ENCODE results near the gene DTHD1. TPM values are rescaled to one million over a fixed set of nuclear protein-coding genes. Genes with fewer than 3 reads are reported as not detected.

DTHD1 gene
- polyA plus RNA-seq, 3 donors = not detected

GRCh38 chr4:36292556-36293188 is 11.3 kb downstream of the DTHD1 start:
- Histone ChIP-seq H3K36me3 (replicated peaks in 1 of 2; ENCODE audit: control insufficient read depth in 1 of 2, insufficient read depth in 2 of 2, low read length in 2 of 2) (no peaks in the 10 kb centered on the region), H3K79me2 (ENCODE audit: insufficient read depth, low read length) (no peaks in the 10 kb centered on the region), H4K20me1 (ENCODE audit: insufficient read depth, low read length) (no peaks in the 10 kb centered on the region), H3K4me1 (ENCODE audit: control insufficient read depth in 1 of 2, insufficient read depth in 2 of 2, low read length in 2 of 2) (peaks cover 13 to 21% of the 10 kb centered on the region in 2 donors), H3K27me3 (ENCODE audit: control insufficient read depth in 2 of 2, insufficient read depth in 2 of 2, low read length in 2 of 2) (no peaks in the 10 kb centered on the region), H3K4me3 (replicated peaks in 1 of 3; ENCODE audit: low read depth in 2 of 3, low read length in 3 of 3) (no peak overlapping the region), H3K27ac (ENCODE audit: low read depth in 1 of 2, low read length in 2 of 2) (no peak overlapping the region), H3K9me3 (replicated peaks in 1 of 2; ENCODE audit: control insufficient read depth in 1 of 2, insufficient read depth in 1 of 2, low read length in 2 of 2) (no peaks in the 10 kb centered on the region), H3K9ac (ENCODE audit: insufficient read depth, low read length, poor library complexity, severe bottlenecking) (no peak overlapping the region), H3K4me2 (replicated peaks; ENCODE audit: extremely low read depth, low read length, poor library complexity, severe bottlenecking) (peak overlapping the region; percentile 9), H2AFZ (ENCODE audit: insufficient read depth, low read depth, low read length, poor library complexity, severe bottlenecking) (no peak overlapping the region)
- no peak for TF ChIP-seq CTCF (IDR thresholded peaks at IDR 0.05)
- Mint-ChIP-seq H3K27me3 (ENCODE audit: low read depth in 3 of 3) (peaks cover 0 to 2% (median 1%) of the 10 kb centered on the region in 3 donors), H3K27ac (peak overlapping the region in 3 of 7 donors; percentile 16 to 60 (median 60)), H3K4me1 (peaks cover 22% of the 10 kb centered on the region), H3K36me3 (no peaks in the 10 kb centered on the region), H3K4me3 (peak overlapping the region in 1 of 2 donors; percentile 40), H3K9me3 (no peaks in the 10 kb centered on the region)
- WGBS (ENCODE audit: insufficient coverage) = no CpG with 5 or more reads among the region's 7 CpGs
- peak in 1 of 3 donors; percentile 8 for DNase-seq
- intact Hi-C loops (cut with micrococcal nuclease) = no loop called here

DNA sequence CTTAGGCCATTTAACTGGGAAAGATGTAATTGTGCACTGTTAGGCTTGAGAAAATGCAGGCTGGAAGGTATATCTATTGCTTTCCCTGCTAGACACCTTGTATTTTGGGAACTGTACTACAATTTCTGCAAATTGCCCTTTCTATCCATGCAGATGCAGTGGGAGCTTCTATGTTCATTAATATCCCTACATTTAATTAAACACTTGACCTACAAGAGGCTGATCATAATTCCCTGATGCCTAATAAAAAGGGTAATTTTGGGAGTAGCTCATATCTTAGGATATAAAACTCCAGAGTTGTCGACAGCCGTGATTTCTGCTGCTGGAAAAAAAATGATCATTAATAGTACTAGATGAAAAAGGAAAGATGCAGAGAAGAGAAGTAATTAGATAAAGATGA is 19.7 kb downstream of the DTHD1 start:
- Mint-ChIP-seq H3K27me3 (ENCODE audit: low read depth in 3 of 3) (peaks cover 0 to 5% (median 2%) of the 10 kb centered on the region in 3 donors), H3K4me3 (no peak overlapping the region), H3K4me1 (peaks cover 35% of the 10 kb centered on the region), H3K9me3 (no peaks in the 10 kb centered on the region), H3K27ac (no peak overlapping the region), H3K36me3 (peaks cover 0 to 2% of the 10 kb centered on the region in 2 donors)
- no peak overlapping the region for H3K4me3 ChIP-seq (replicated peaks in 1 of 3; ENCODE audit: low read depth in 2 of 3, low read length in 3 of 3)
- intact Hi-C loops (cut with micrococcal nuclease) = no loop called here
- no peaks in the 10 kb centered on the region for H4K20me1 ChIP-seq (ENCODE audit: insufficient read depth, low read length)
- H3K27me3 ChIP-seq (ENCODE audit: control insufficient read depth in 2 of 2, insufficient read depth in 2 of 2, low read length in 2 of 2) = no peaks in the 10 kb centered on the region
- WGBS (ENCODE audit: insufficient coverage) = 100% methylated on average over 2 of the region's 2 CpGs
- H3K79me2 ChIP-seq (ENCODE audit: insufficient read depth, low read length) = no peaks in the 10 kb centered on the region
- no peak for DNase-seq
- no peak overlapping the region for H3K9ac ChIP-seq (ENCODE audit: insufficient read depth, low read length, poor library complexity, severe bottlenecking)
- no peaks in the 10 kb centered on the region for H3K36me3 ChIP-seq (replicated peaks in 1 of 2; ENCODE audit: control insufficient read depth in 1 of 2, insufficient read depth in 2 of 2, low read length in 2 of 2)
- H3K4me1 ChIP-seq (ENCODE audit: control insufficient read depth in 1 of 2, insufficient read depth in 2 of 2, low read length in 2 of 2) = peaks cover 28 to 35% of the 10 kb centered on the region in 2 donors
- no peak overlapping the region for H2AFZ ChIP-seq (ENCODE audit: insufficient read depth, low read depth, low read length, poor library complexity, severe bottlenecking)
- H3K27ac ChIP-seq (ENCODE audit: low read depth in 1 of 2, low read length in 2 of 2) = no peak overlapping the region
- TF ChIP-seq CTCF (IDR thresholded peaks at IDR 0.05) = no peak
- no peak overlapping the region for H3K4me2 ChIP-seq (replicated peaks; ENCODE audit: extremely low read depth, low read length, poor library complexity, severe bottlenecking)
- H3K9me3 ChIP-seq (replicated peaks in 1 of 2; ENCODE audit: control insufficient read depth in 1 of 2, insufficient read depth in 1 of 2, low read length in 2 of 2) = no peaks in the 10 kb centered on the region
